ENCODE results near the gene SYDE2. TPM values are rescaled to one million over a fixed set of nuclear protein-coding genes. Genes with fewer than 3 reads are reported as not detected.
A peak's percentile ranks its signal among the peaks of the same experiment; 100 is the strongest.

Gene SYDE2
- total and polyA plus RNA-seq, 2 experiments from 2014 or later, result 20.6 to 47.5 TPM

DNA sequence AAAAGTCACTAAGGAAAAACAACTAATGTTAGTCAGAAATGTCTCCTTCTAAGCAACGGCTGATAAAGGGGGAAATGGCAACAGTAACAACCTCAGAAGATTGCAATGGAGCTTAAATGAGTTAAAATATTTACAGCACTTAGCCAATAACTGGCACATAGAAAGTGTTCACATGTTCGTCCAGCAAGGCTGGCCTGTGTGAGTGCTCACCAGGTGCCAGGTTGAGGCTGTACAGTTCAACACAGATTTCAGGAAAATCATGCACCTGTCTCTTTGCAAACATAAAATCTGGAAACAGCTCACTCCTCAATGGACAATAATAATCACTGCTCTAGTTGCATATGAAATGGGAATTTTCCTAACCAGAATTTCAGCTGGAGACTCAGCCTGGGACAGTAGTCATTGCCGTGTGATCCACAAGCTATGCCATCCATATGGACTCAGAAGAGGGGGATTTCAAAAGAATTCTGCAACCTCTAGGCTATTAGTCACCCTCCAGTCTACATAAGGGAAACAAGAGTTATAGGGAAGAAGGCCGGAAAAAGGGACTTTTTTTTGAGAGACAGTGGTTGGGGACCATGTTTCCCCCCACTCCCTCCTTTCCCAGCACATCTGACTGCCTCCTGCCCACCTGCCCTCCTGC, 68.6 kb downstream of the SYDE2 start:
- H3K9me3 ChIP-seq (ENCODE audit: low read depth), result no peaks in the 10 kb centered on the region
- H3K36me3 ChIP-seq, result no peaks in the 10 kb centered on the region
- no peak for DNase-seq (ENCODE audit: low read depth in 1 of 2, low spot score in 1 of 2)
- H3K27ac ChIP-seq, result no peak overlapping the region
- no peaks in the 10 kb centered on the region for H3K4me1 ChIP-seq (ENCODE audit: low read depth)
- TF ChIP-seq, protein P1, sequence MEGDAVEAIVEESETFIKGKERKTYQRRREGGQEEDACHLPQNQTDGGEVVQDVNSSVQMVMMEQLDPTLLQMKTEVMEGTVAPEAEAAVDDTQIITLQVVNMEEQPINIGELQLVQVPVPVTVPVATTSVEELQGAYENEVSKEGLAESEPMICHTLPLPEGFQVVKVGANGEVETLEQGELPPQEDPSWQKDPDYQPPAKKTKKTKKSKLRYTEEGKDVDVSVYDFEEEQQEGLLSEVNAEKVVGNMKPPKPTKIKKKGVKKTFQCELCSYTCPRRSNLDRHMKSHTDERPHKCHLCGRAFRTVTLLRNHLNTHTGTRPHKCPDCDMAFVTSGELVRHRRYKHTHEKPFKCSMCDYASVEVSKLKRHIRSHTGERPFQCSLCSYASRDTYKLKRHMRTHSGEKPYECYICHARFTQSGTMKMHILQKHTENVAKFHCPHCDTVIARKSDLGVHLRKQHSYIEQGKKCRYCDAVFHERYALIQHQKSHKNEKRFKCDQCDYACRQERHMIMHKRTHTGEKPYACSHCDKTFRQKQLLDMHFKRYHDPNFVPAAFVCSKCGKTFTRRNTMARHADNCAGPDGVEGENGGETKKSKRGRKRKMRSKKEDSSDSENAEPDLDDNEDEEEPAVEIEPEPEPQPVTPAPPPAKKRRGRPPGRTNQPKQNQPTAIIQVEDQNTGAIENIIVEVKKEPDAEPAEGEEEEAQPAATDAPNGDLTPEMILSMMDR (IDR thresholded peaks at IDR 0.05; ENCODE audit: low read depth, low read length), result no peak
- no peaks in the 10 kb centered on the region for H3K27me3 ChIP-seq
- H3K4me3 ChIP-seq, result no peak overlapping the region

DNA sequence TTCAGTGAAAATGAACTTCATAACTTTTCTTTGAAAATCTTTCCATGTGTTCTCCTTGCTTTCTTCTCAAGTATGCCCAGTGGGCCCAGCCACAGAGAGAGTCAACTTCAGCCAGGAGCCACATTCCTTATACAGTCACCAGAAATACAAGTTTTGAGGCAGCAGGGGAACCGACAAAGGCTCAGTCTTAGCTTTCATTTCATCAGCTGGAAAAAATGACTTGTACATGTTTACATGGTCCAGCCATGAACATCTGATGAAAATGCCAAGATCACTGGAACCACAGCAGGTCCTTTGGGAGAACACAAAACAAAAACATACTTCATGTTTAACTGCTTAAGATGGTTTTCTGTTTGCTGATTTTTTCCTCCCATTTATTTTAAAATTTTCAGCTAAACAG, 72.5 kb downstream of the SYDE2 start:
- Histone ChIP-seq H3K9me3 (ENCODE audit: low read depth) (no peaks in the 10 kb centered on the region), H3K4me1 (ENCODE audit: low read depth) (peaks cover under 1% of the 10 kb centered on the region), H3K27me3 (no peaks in the 10 kb centered on the region), H3K27ac (no peak overlapping the region), H3K36me3 (no peaks in the 10 kb centered on the region), H3K4me3 (no peak overlapping the region)
- DNase-seq (ENCODE audit: low read depth in 1 of 2, low spot score in 1 of 2), result peak in 1 of 2 donors; percentile 13
- TF ChIP-seq, protein P1 (IDR thresholded peaks at IDR 0.05; ENCODE audit: low read depth, low read length), result no peak

GRCh38 chr1:85125891-85126290, 74.9 kb downstream of the SYDE2 start:
- no peak for DNase-seq (ENCODE audit: low read depth in 1 of 2, low spot score in 1 of 2)
- H3K4me1 ChIP-seq (ENCODE audit: low read depth), result peaks cover 4% of the 10 kb centered on the region
- H3K27me3 ChIP-seq, result no peaks in the 10 kb centered on the region
- H3K36me3 ChIP-seq, result no peaks in the 10 kb centered on the region
- TF ChIP-seq, protein P1 (IDR thresholded peaks at IDR 0.05; ENCODE audit: low read depth, low read length), result no peak
- H3K9me3 ChIP-seq (ENCODE audit: low read depth), result no peaks in the 10 kb centered on the region
- no peak overlapping the region for H3K27ac ChIP-seq
- no peak overlapping the region for H3K4me3 ChIP-seq

GRCh38 chr1:85124091-85124490, 76.7 kb downstream of the SYDE2 start:
- Histone ChIP-seq H3K9me3 (ENCODE audit: low read depth) (no peaks in the 10 kb centered on the region), H3K27ac (no peak overlapping the region), H3K4me1 (ENCODE audit: low read depth) (peaks cover 4% of the 10 kb centered on the region), H3K4me3 (no peak overlapping the region), H3K27me3 (no peaks in the 10 kb centered on the region), H3K36me3 (no peaks in the 10 kb centered on the region)
- no peak for DNase-seq (ENCODE audit: low read depth in 1 of 2, low spot score in 1 of 2)
- TF ChIP-seq, protein P1 (IDR thresholded peaks at IDR 0.05; ENCODE audit: low read depth, low read length), result no peak

GRCh38 chr1:85122169-85122568, 78.6 kb downstream of the SYDE2 start:
- peaks cover 4% of the 10 kb centered on the region for H3K4me1 ChIP-seq (ENCODE audit: low read depth)

More at GRCh38 chr1:85122169-85122568, 78.6 kb downstream of the SYDE2 start:
- no peaks in the 10 kb centered on the region for H3K36me3 ChIP-seq
- H3K27me3 ChIP-seq, result no peaks in the 10 kb centered on the region
- no peak overlapping the region for H3K4me3 ChIP-seq
- H3K27ac ChIP-seq, result no peak overlapping the region
- TF ChIP-seq, protein P1 (IDR thresholded peaks at IDR 0.05; ENCODE audit: low read depth, low read length), result no peak
- H3K9me3 ChIP-seq (ENCODE audit: low read depth), result no peaks in the 10 kb centered on the region
- DNase-seq (ENCODE audit: low read depth in 1 of 2, low spot score in 1 of 2), result no peak
